ENCODE measurements around the gene BLOC1S5.
A peak's percentile ranks its signal among the peaks of the same experiment; 100 is the strongest.

BLOC1S5 gene

DNA sequence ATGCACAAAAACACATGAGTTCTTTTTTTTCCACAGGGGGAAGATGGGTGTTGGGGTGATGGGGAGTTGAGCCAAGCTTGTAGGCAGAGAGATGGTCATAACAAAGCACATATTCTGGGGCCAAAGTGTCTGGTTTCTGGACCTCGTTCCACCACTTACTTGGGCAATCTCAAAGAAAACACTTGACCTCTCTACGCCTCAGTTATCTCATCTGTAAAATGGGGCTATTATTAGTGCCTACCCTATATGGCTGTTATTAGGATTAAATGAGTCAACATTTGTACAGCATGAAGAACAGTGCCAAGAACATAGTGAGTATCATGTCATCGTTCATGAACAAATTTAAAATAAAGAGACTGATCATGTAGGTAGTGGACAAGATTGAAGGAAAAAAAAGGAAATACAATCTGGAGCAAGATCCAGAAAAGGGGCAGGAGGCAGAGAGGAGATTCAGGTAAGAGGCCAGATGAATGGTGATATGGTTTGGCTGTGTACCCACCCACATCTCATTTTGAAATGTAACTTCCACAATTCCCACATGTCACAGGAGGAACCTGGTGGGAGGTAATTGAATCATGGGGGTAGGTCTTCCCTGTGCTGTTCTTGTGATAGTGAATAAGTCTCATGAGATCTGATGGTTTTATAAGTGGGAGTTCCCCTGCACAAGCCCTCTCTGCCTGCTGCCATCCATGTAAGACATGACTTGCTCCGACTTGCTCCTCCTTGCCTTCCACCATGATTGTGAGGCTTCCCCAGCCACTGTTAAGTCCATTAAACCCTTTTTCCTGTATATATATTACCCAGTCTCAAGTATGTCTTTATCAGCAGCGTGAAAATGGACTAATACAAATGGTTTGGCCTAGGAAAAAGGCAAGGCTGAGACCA is 23.9 kb upstream of the BLOC1S5 start:
- TF ChIP-seq, protein P1, sequence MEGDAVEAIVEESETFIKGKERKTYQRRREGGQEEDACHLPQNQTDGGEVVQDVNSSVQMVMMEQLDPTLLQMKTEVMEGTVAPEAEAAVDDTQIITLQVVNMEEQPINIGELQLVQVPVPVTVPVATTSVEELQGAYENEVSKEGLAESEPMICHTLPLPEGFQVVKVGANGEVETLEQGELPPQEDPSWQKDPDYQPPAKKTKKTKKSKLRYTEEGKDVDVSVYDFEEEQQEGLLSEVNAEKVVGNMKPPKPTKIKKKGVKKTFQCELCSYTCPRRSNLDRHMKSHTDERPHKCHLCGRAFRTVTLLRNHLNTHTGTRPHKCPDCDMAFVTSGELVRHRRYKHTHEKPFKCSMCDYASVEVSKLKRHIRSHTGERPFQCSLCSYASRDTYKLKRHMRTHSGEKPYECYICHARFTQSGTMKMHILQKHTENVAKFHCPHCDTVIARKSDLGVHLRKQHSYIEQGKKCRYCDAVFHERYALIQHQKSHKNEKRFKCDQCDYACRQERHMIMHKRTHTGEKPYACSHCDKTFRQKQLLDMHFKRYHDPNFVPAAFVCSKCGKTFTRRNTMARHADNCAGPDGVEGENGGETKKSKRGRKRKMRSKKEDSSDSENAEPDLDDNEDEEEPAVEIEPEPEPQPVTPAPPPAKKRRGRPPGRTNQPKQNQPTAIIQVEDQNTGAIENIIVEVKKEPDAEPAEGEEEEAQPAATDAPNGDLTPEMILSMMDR (conservative IDR thresholded peaks at IDR 0.05) = no peak
- H3K27ac ChIP-seq = no peak overlapping the region

DNA sequence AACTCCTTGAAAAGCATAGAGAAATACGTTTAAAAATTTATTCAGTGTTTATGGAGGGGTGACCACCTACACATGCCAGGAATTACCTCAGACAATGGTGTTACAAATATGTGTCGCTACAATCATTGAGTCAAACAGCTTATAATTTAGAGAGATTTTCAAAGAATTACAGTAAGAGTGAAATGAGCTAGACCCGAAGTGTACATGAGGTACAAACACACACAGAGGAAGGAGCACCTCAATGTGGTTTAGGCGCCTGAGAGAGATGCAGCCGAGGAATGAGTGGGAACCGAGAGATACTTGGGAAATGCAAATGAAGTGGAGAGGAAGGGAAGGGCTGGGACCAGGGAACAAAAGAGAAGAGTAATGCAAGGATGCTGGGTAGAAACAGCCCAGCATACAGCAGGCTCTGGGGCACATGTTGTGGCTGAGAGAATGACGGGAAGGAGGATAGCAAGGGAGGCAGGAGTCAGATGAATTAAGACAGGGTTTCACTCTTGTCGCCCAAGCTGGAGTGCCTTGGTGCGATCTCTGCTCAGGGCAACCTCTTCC is 22.6 kb upstream of the BLOC1S5 start:
- no peak overlapping the region for H3K27ac ChIP-seq
- TF ChIP-seq, protein P1 (conservative IDR thresholded peaks at IDR 0.05) = no peak

DNA sequence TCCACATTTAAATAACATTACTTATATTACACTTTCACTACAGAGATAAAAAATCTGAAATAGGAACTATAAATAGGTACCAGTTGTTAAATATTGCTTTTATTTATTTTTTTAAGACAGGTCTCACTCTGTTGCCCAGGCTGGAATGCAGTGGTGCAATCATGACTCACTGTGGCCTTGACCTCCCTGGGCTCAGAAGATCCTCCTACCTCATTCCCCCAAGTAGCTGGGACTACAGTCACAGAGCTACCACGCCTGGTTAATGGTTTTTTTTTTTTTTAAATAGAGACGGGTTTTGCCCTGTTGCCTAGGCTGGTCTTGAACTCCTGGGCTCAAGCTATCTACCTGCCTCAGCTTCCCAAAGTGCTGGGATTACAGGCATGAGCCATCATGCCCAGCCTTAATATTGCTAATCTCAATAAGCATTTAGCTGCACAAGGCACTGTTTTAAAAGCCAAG is 20.9 kb upstream of the BLOC1S5 start:
- H3K27ac ChIP-seq = no peak overlapping the region
- TF ChIP-seq, protein P1 (conservative IDR thresholded peaks at IDR 0.05) = no peak

DNA sequence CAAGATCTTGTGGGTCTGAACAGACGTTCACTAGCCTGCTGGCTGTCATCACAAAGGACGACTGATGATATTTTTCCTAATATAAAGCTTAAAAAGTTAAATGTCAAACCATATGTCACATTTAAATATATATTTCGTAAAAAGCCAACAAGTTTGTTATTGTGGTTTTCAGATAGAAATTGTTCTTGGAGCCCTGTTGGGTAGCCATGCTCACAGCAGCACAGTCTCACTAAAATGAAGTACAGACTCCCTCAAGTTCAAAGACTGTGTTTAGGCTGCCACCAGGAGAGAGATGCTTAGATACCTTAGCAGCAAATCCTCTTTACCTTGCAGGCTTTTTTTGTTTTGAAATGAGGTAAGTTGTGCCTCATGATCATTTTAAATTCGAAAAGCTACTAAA is 20.4 kb upstream of the BLOC1S5 start:
- TF ChIP-seq, protein P1 (conservative IDR thresholded peaks at IDR 0.05) = no peak
- no peak overlapping the region for H3K27ac ChIP-seq

DNA sequence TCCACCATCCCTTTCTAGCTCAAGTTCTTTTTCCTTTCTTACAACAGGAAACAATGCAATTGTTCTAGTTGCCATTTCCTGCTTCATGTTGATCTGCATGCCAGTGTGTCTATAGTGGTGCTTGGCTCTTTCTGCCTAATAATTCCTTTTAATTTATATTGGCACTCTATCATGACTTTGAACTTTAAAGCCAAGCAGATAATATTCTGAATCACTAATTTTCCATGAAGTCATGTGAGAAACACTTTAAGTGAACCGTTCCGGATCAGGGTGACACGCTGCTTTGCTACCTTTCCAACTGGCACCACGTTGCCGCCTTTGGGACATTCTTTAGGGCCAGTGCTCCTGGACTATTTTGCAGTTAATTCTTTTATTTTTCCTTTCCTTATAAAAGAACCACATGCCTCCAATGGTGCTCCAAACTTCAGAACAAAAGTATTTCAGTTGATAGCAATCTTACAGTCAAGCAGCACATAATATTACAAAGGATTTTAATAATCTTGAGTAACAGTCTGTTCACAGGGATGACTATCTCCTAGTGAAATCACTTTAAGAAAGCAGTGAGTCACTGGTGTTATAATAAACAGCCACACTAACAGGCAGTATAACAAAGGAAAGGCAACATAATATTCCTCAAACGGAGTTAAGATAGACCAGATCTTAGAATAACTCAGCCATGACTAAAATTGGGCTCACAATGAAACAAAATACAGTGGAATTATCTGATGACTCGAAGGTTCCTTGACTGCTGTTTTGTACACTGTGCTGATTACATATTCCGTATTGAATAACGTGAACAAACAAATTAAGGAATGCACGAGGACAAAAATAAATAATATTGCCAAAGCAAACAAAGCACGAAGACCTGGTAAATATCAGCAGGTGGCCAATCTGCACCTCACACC is 19.0 kb upstream of the BLOC1S5 start:
- H3K27ac ChIP-seq = peak overlapping the region; percentile 47
- TF ChIP-seq, protein P1 (conservative IDR thresholded peaks at IDR 0.05) = no peak

DNA sequence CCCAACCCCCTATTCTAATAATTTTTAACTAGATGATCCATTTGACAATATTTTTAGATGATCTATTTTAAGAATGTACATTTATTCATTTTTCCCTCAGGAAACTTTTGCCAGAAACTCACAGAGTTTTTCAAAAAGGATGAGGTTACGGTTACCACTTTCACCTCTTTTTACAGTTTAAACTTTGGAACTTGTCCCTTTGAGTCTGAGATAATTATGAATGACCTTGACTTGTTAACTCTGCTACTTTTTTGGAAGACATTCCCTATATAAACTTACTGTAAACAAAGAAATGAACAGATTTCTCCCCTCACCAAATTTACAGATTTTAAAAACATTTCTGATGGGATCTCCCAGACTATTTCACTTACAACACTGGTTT is 18.4 kb upstream of the BLOC1S5 start:
- TF ChIP-seq, protein P1 (conservative IDR thresholded peaks at IDR 0.05) = no peak
- H3K27ac ChIP-seq = peak overlapping the region; percentile 47
